ENCODE measurements around the gene UNC5B.

GRCh38 chr10:71299071-71299785 lies 86.9 kb downstream of the UNC5B start:
- TF ChIP-seq, protein P1, sequence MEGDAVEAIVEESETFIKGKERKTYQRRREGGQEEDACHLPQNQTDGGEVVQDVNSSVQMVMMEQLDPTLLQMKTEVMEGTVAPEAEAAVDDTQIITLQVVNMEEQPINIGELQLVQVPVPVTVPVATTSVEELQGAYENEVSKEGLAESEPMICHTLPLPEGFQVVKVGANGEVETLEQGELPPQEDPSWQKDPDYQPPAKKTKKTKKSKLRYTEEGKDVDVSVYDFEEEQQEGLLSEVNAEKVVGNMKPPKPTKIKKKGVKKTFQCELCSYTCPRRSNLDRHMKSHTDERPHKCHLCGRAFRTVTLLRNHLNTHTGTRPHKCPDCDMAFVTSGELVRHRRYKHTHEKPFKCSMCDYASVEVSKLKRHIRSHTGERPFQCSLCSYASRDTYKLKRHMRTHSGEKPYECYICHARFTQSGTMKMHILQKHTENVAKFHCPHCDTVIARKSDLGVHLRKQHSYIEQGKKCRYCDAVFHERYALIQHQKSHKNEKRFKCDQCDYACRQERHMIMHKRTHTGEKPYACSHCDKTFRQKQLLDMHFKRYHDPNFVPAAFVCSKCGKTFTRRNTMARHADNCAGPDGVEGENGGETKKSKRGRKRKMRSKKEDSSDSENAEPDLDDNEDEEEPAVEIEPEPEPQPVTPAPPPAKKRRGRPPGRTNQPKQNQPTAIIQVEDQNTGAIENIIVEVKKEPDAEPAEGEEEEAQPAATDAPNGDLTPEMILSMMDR (IDR thresholded peaks at IDR 0.05): no peak
- TF ChIP-seq POLR2A (IDR thresholded peaks at IDR 0.05): no peak
